Ovary (tissue), 10 donors: ENCODE data around the gene CD1B. TPM values are rescaled to one million over a fixed set of nuclear protein-coding genes. Genes with fewer than 3 reads are reported as not detected.
"Not testable (repeated sequence)": the region's sequence is repeated elsewhere in the genome, so short reads cannot be mapped to it uniquely, and the experiment has no call there.

Experiments
- DNase-seq, 5 donors: peaks; one replicate each; pipeline ENCODE4 v3.0.0-alpha.2; 2019 to 2020
- H3K27ac ChIP-seq, 2 donors: fragments of 200-600 bp; one replicate each; pipeline versions ENCODE4 v1.5.1 to v1.8.0; 2019 to 2022
- H3K27me3 ChIP-seq: fragments of 200-600 bp; one replicate; pipeline ENCODE4 v1.8.0; 2022
- H3K36me3 ChIP-seq: fragments of 200-600 bp; sonication (generic); one replicate; pipeline ENCODE4 v1.5.1; 2019
- H3K4me1 ChIP-seq: one replicate; pipeline ENCODE4 v1.8.1; 2013; ENCODE audit warnings: mild to moderate bottlenecking, moderate library complexity; ENCODE audit not compliant: insufficient read depth
- H3K4me3 ChIP-seq: fragments of 200-600 bp; sonication (generic); one replicate; pipeline ENCODE4 v1.5.1; 2017
- H3K9me3 ChIP-seq, 2 donors: fragments of 200-600 bp in 1 of 2; sonication (generic) in 1 of 2; one replicate each; pipeline versions ENCODE4 v1.5.1 to v1.8.1; 2013 to 2019; ENCODE audit warnings: mild to moderate bottlenecking in 1 of 2, moderate library complexity in 1 of 2
- CTCF ChIP-seq, 3 donors: fragments of 450-650 bp in 2 of 3; fragments of 200-600 bp in 1 of 3; IDR thresholded peaks; one replicate each; pipeline versions ENCODE4 v1.5.1 to v1.8.0; 2016 to 2022; ENCODE audit warnings: antibody characterized with exemption in 3 of 3, mild to moderate bottlenecking in 1 of 3
- EP300 ChIP-seq: sonication (generic); formaldehyde crosslinking; IDR thresholded peaks from one replicate; pipeline ENCODE4 v1.6.1; 2017; ENCODE audit warnings: antibody characterized with exemption
- POLR2A ChIP-seq: fragments of 450-650 bp; IDR thresholded peaks from one replicate; pipeline ENCODE4 v1.6.1; 2017; ENCODE audit warnings: antibody characterized with exemption, mild to moderate bottlenecking, moderate library complexity
- WGBS, 3 donors: extraction: QIAGEN DNeasy Blood & Tissue Kit in 1 of 3; methylation state at CpG; one replicate each; pipeline versions ENCODE4 v1.1.5 to v1.1.7; 2013 to 2017; 5-methylcytosine and 5-hydroxymethylcytosine counted together
- intact Hi-C, 4 donors: fragments of 100-400 bp; cut with DNase I; formaldehyde crosslinking; loops; one replicate each; pipeline versions ENCODE4 v1.11.0 to v1.15.1; 2022 to 2023
- long read RNA-seq, 3 donors: library from polyadenylated mRNA in 2 of 3; unstranded in 2 of 3; transcript quantifications; one replicate each; pipeline ENCODE4 v2.0.0 and lab custom pipeline, GENCODE V29; 2021 to 2026
- polyA plus RNA-seq, 2 donors: library from polyadenylated mRNA; stranded (reverse); fragments of 200-250 nt in 1 of 2; fragments of 350-450 nt in 1 of 2; fragmentation: Illumina TruSeq in 1 of 2; extraction: RNeasy Lipid Tissue Mini Kit (QIAGEN cat#74804) in 1 of 2; gene quantifications; one replicate each; pipeline ENCODE4 v1.2.3, GENCODE V29; 2013 to 2014
- total RNA-seq, 7 donors: library from RNA; depleted of rRNA in 2 of 7; stranded (reverse); fragments of >200 nt in 2 of 7; fragmentation: NEBNext Ultra II Directional in 3 of 7; extraction: Animal tissue kit (Norgen Biotek cat#: 25700) in 3 of 7; gene quantifications; one replicate each; pipeline versions ENCODE4 v1.1.0 to v1.2.4, GENCODE V29; 2016 to 2023
- donor health status: DM: no; HTN: no; CAD: no; lungs with moderate emphysema.
- donor health status: DM: no; HTN: no; CAD: no.
- donor health status: Bipolar disorder and iron deficiency.
- donor health status: DM: yes; HTN: yes; CAD: no.
- donor health status: DM: no; HTN: no; CAD: no.
- donor health status: DM: yes; HTN: yes; CAD: no.

CD1B gene
- total RNA-seq: not detected
- under 1 TPM in 1 of 2 donors, not detected in 1; 0.38 TPM for polyA plus RNA-seq
- long read RNA-seq, donor 1: 0 reads
- long read RNA-seq, donor 2: 0 reads
- long read RNA-seq, donor 3: 0 reads

GRCh38 chr1:158331481-158332150, at the start of gene CD1B:
Gene CD1B (minus strand): TSS chr1:158331531. CDS start chr1:158331423, 108 bp downstream.
- Histone ChIP-seq H3K27me3 (no peaks in the 10 kb centered on the region), H3K9me3 (no peaks in the 10 kb centered on the region), H3K4me3 (no peak within 1 kb of the TSS), H3K27ac (no peak within 1 kb of the TSS), H3K36me3 (no peaks in the 10 kb centered on the region), H3K4me1 (no peaks in the 10 kb centered on the region)
- intact Hi-C loops: no loop called here
- no peak for TF ChIP-seq CTCF (IDR thresholded peaks at IDR 0.05)
- no peak for TF ChIP-seq EP300
- WGBS, 3 donors: 79 to 80% (median 79%) methylated on average over 2 of the region's 2 CpGs
- no peak for DNase-seq

- no peak overlapping the region for H3K4me3 ChIP-seq
- TF ChIP-seq POLR2A (no peak), CTCF (IDR thresholded peaks at IDR 0.05) (no peak), EP300 (no peak)
- no peak overlapping the region for H3K27ac ChIP-seq
- no peak for DNase-seq
- H3K27me3 ChIP-seq: no peaks in the 10 kb centered on the region
- intact Hi-C loops: no loop called here
- H3K36me3 ChIP-seq: no peaks in the 10 kb centered on the region
- 78 to 84% (median 78%) methylated on average over 1 of the region's 1 CpG for WGBS, 3 donors
- no peaks in the 10 kb centered on the region for H3K4me1 ChIP-seq
- H3K9me3 ChIP-seq: peaks cover 0 to 3% of the 10 kb centered on the region in 2 donors
These were observed 43.5 kb upstream of the CD1B start for GRCh38 chr1:158374860-158375259.

GRCh38 chr1:158374101-158374500, 42.8 kb upstream of the CD1B start:
- DNase-seq, H3K4me1 ChIP-seq, H3K4me3 ChIP-seq, H3K36me3 ChIP-seq, H3K27ac ChIP-seq, H3K27me3 ChIP-seq, intact Hi-C loops, H3K9me3 ChIP-seq: not testable (repeated sequence)
- WGBS, 3 donors: 91 to 93% (median 92%) methylated on average over 25 of the region's 25 CpGs

- H3K4me1 ChIP-seq: no peaks in the 10 kb centered on the region
- DNase-seq: no peak
- TF ChIP-seq CTCF (IDR thresholded peaks at IDR 0.05): no peak
- H3K36me3 ChIP-seq: no peaks in the 10 kb centered on the region
- 68 to 84% (median 77%) methylated on average over 6 of the region's 6 CpGs for WGBS, 3 donors
- H3K9me3 ChIP-seq: peaks cover 0 to 3% of the 10 kb centered on the region in 2 donors
- H3K27me3 ChIP-seq: no peaks in the 10 kb centered on the region
- no peak overlapping the region for H3K27ac ChIP-seq
- H3K4me3 ChIP-seq: no peak overlapping the region
- intact Hi-C loops: no loop called here
These were observed 40.0 kb upstream of the CD1B start for GRCh38 chr1:158371188-158371953.

GRCh38 chr1:158366783-158367182, 35.5 kb upstream of the CD1B start:
- no peaks in the 10 kb centered on the region for H3K4me1 ChIP-seq
- DNase-seq: no peak
- no peaks in the 10 kb centered on the region for H3K36me3 ChIP-seq
- TF ChIP-seq EP300 (no peak), POLR2A (no peak), CTCF (IDR thresholded peaks at IDR 0.05) (no peak)
- no peak overlapping the region for H3K4me3 ChIP-seq
- H3K9me3 ChIP-seq: no peaks in the 10 kb centered on the region
- intact Hi-C loops: no loop called here
- H3K27me3 ChIP-seq: no peaks in the 10 kb centered on the region
- no peak overlapping the region for H3K27ac ChIP-seq
